Endothelial cell of umbilical vein (primary cell): ENCODE data around the gene VSIG10L2. TPM values are rescaled to one million over a fixed set of nuclear protein-coding genes. Genes with fewer than 3 reads are reported as not detected.

Source experiments
- BruUV-seq: library from RNA; stranded (reverse); fragments of 400-500 nt; replicated peaks from 2 replicates; lab custom pipeline; 2021; lab: Mats Ljungman, UMichigan
- CTCF ChIA-PET: fragments of 300-600, 350-600 bp; sonication (Branson Sonifier 250); formaldehyde crosslinking; loops from one replicate; lab custom pipeline; 2021; ENCODE audit warnings: antibody characterized with exemption, inconsistent platforms; lab: Charles Lee
- POLR2A ChIA-PET: fragments of 300-600, 350-600 bp; sonication (Branson Sonifier 250); formaldehyde crosslinking; loops from one replicate; lab custom pipeline; 2021; ENCODE audit warnings: antibody characterized with exemption, inconsistent platforms; lab: Charles Lee
- DNase-seq: peaks from one replicate; pipeline ENCODE4 v3.0.0-alpha.2; 2011; ENCODE audit warnings: low read depth, low spot score
- FAIRE-seq: peaks from 2 replicates; lab custom pipeline; 2011; peaks lifted over from hg19 to GRCh38; lab: Jason Lieb, UNC
- H2AFZ ChIP-seq: 2 replicates; pipeline ENCODE4 v1.6.0; 2012; ENCODE audit warnings: low read depth, low read length, control low read depth, inconsistent platforms
- H3K27ac ChIP-seq: 2 replicates; pipeline ENCODE4 v1.5.1; 2011; ENCODE audit warnings: low read depth, mild to moderate bottlenecking, control low read depth, low read length, moderate library complexity; ENCODE audit not compliant: insufficient read depth
- H3K27me3 ChIP-seq, 2 experiments: 2 replicates each; pipeline versions ENCODE4 v1.6.0 to v1.6.1; 2011; ENCODE audit warnings: low read length in 2 of 2, mixed read lengths in 1 of 2; ENCODE audit not compliant: control insufficient read depth in 2 of 2, insufficient read depth in 2 of 2
- H3K36me3 ChIP-seq, 2 experiments: 2 replicates in 1 of 2; 3 replicates in 1 of 2; pipeline ENCODE4 v1.5.1; 2011; ENCODE audit warnings: low read length in 2 of 2, mild to moderate bottlenecking in 1 of 2, moderate library complexity in 1 of 2; ENCODE audit not compliant: control insufficient read depth in 2 of 2, insufficient read depth in 2 of 2; ENCODE audit errors: extremely low read depth in 1 of 2
- H3K4me1 ChIP-seq: 3 replicates; pipeline ENCODE4 v1.5.1; 2011; ENCODE audit warnings: mild to moderate bottlenecking, low read length; ENCODE audit not compliant: control insufficient read depth, insufficient read depth; ENCODE audit errors: extremely low read depth
- H3K4me2 ChIP-seq: 2 replicates; pipeline ENCODE4 v1.6.1; 2011; ENCODE audit warnings: low read length, control low read depth, mixed read lengths; ENCODE audit not compliant: insufficient read depth
- H3K4me3 ChIP-seq, 3 experiments: fragments of 200-600 bp in 1 of 3; sonication (generic), shearing (Covaris generic) in 1 of 3; replicated peaks in 1 of 3; 2 replicates each; pipeline ENCODE4 v1.5.1; 2011 to 2016; ENCODE audit warnings: control low read depth in 3 of 3, low read length in 3 of 3, mild to moderate bottlenecking in 2 of 3, inconsistent platforms in 1 of 3, low read depth in 1 of 3, moderate library complexity in 1 of 3; ENCODE audit not compliant: insufficient read depth in 1 of 3
- H3K79me2 ChIP-seq: 2 replicates; pipeline ENCODE4 v1.6.0; 2012; ENCODE audit warnings: low read length, inconsistent platforms; ENCODE audit not compliant: control insufficient read depth, insufficient read depth
- H3K9ac ChIP-seq: replicated peaks from 2 replicates; pipeline ENCODE3; 2011; ENCODE audit warnings: low read length, control low read depth; ENCODE audit not compliant: insufficient read depth; ENCODE audit errors: extremely low read depth
- H3K9me1 ChIP-seq: replicated peaks from 3 replicates; pipeline ENCODE4 v1.6.0; 2011; ENCODE audit warnings: mild to moderate bottlenecking, low read length; ENCODE audit not compliant: control insufficient read depth, insufficient read depth; ENCODE audit errors: extremely low read depth
- H3K9me3 ChIP-seq: replicated peaks from 2 replicates; pipeline ENCODE4 v1.5.1; 2012; ENCODE audit warnings: low read length, inconsistent platforms; ENCODE audit not compliant: control insufficient read depth, insufficient read depth
- H4K20me1 ChIP-seq: replicated peaks from 2 replicates; pipeline ENCODE3; 2011; ENCODE audit warnings: mild to moderate bottlenecking, low read length; ENCODE audit not compliant: control insufficient read depth, insufficient read depth; ENCODE audit errors: extremely low read depth
- EZH2 ChIP-seq: IDR thresholded peaks from 2 replicates; pipeline ENCODE4 v1.6.1; 2012; ENCODE audit warnings: borderline replicate concordance, low read depth, mild to moderate bottlenecking, moderate library complexity, low read length, inconsistent platforms; ENCODE audit not compliant: severe bottlenecking
- FOS ChIP-seq: IDR thresholded peaks from 2 replicates; pipeline ENCODE4 v1.6.1; 2011; ENCODE audit warnings: mild to moderate bottlenecking, low read length, moderate library complexity, borderline replicate concordance; ENCODE audit not compliant: insufficient read depth
- GATA2 ChIP-seq: IDR thresholded peaks from 2 replicates; pipeline ENCODE4 v1.7.0; 2011; ENCODE audit warnings: low read depth, mild to moderate bottlenecking, moderate library complexity, mixed read lengths, low read length; ENCODE audit not compliant: insufficient read length, insufficient read depth
- JUN ChIP-seq: IDR thresholded peaks from 2 replicates; pipeline ENCODE4 v1.6.1; 2011; ENCODE audit warnings: borderline replicate concordance, low read depth; ENCODE audit not compliant: insufficient read length, insufficient read depth
- MYC ChIP-seq: IDR thresholded peaks from one replicate; pipeline ENCODE4 v1.6.1; 2011; ENCODE audit warnings: mild to moderate bottlenecking, low read depth, low read length
- POLR2A ChIP-seq: IDR thresholded peaks from 2 replicates; pipeline ENCODE4 v1.6.1; 2012; ENCODE audit warnings: low read depth, mild to moderate bottlenecking, control low read depth, low read length
- POLR2AphosphoS5 ChIP-seq: IDR thresholded peaks from 2 replicates; pipeline ENCODE4 v1.6.1; 2012; ENCODE audit warnings: low read depth, mild to moderate bottlenecking, control low read depth, low read length, moderate library complexity; ENCODE audit not compliant: insufficient read depth
- dilution Hi-C: fragments of 300-500 bp; cut with MboI; formaldehyde crosslinking; loops from one replicate; pipeline ENCODE4 v1.15.0; 2019; ENCODE audit warnings: low sequenced_read_pairs; ENCODE audit not compliant: extremely low pct_ligation_motif_present
- intact Hi-C: fragments of 100-400 bp; cut with micrococcal nuclease; formaldehyde crosslinking; loops from one replicate; pipeline ENCODE4 v1.10.0; 2022
- polyA plus RNA-seq, 4 experiments: library from polyadenylated mRNA; depleted of rRNA in 3 of 4; stranded (reverse) in 3 of 4; unstranded in 1 of 4; fragments of >200 nt; gene quantifications; 2 replicates each; pipeline versions ENCODE4 v1.2.1 to v1.2.3, GENCODE V29; 2011 to 2012; ENCODE audit warnings: missing spikeins in 1 of 4
- total RNA-seq: library from RNA; stranded (reverse); gene quantifications from 2 replicates; pipeline ENCODE4 v1.2.3, GENCODE V29; 2021
- TF ChIP-seq, protein P1 (sequence below), 2 donors: IDR thresholded peaks; 1 replicate in 1 of 2; 2 replicates in 1 of 2; pipeline ENCODE4 v1.5.1; 2011; ENCODE audit warnings: low read length in 2 of 2, mild to moderate bottlenecking in 2 of 2, moderate library complexity in 2 of 2, control low read depth in 1 of 2, inconsistent platforms in 1 of 2, low read depth in 1 of 2; ENCODE audit not compliant: insufficient read depth in 1 of 2; ENCODE audit errors: extremely low read depth in 1 of 2
- TF ChIP-seq, protein P2 (sequence below): IDR thresholded peaks from 2 replicates; pipeline ENCODE4 v1.6.1; 2011; ENCODE audit not compliant: insufficient read depth, insufficient read length

Gene VSIG10L2
- total and polyA plus RNA-seq, 2 donors (not counting 3 experiments of a cell fraction or from before 2014, with no cell fraction given): not detected

DNA sequence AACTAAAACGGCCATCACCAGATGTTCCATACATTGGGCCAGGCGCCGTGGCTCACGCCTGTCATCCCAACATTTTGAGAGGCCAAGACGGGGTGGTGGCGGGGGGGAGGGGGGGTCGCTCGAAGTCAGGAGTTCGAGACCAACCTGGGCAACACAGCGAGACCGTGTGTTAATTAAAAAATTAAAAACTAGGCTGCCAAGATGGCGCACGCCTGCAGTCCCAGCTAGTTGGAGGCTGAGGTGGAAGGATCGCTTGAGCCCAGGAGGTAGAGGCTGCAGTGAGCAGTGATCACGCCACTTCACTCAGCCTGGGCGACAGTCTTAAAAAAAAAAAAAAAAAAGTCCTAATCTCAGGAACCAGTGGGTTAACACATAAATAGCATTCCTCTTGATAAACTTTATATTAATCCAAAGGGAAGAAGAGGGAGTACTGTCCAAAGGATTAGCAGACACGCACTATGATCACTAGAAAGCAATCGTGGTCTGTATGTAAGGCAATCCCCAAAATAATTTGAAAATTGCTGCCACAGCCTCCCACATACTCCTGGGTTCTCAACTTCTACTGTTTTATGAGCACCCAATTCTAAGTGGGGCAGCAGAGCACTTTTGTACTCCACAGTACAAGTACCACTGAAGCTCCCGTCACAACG lies 43.4 kb upstream of the VSIG10L2 start:
- POLR2A ChIA-PET: interaction anchor here (0.9 kb wide), 1 partner anchor 15 kb away, joined by 5 read pairs; the partner anchor contains the start of gene HYLS1
- CTCF ChIA-PET: interaction anchor here (0.9 to 2.0 kb wide), 5 partner anchors 9 to 292 kb away, joined by 4 to 18 read pairs (median 5); partner anchors contain the start of gene HYLS1
- Histone ChIP-seq H3K79me2 (peaks cover 32% of the 10 kb centered on the region), H3K27me3 (peaks cover 15 to 24% of the 10 kb centered on the region in 2 experiments), H2AFZ (peak overlapping the region; percentile 78), H3K4me2 (peak overlapping the region; percentile 70), H3K27ac (peak overlapping the region; percentile 48), H3K9ac (peak overlapping the region; percentile 81), H3K4me3 (peak overlapping the region; percentile 59 to 88 (median 85)), H3K9me1 (no peaks in the 10 kb centered on the region), H3K4me1 (peaks cover 8% of the 10 kb centered on the region), H3K36me3 (peaks cover 6 to 9% of the 10 kb centered on the region in 2 experiments), H3K9me3 (no peaks in the 10 kb centered on the region), H4K20me1 (no peaks in the 10 kb centered on the region)
- dilution Hi-C loops: no loop called here
- no peak for FAIRE-seq
- TSS peak; percentile 78 for BruUV-seq
- intact Hi-C loops: no loop called here
- no peak for DNase-seq
- no peak for TF ChIP-seq GATA2
- TF ChIP-seq MYC: no peak
- no peak for TF ChIP-seq EZH2
- TF ChIP-seq, protein P1, sequence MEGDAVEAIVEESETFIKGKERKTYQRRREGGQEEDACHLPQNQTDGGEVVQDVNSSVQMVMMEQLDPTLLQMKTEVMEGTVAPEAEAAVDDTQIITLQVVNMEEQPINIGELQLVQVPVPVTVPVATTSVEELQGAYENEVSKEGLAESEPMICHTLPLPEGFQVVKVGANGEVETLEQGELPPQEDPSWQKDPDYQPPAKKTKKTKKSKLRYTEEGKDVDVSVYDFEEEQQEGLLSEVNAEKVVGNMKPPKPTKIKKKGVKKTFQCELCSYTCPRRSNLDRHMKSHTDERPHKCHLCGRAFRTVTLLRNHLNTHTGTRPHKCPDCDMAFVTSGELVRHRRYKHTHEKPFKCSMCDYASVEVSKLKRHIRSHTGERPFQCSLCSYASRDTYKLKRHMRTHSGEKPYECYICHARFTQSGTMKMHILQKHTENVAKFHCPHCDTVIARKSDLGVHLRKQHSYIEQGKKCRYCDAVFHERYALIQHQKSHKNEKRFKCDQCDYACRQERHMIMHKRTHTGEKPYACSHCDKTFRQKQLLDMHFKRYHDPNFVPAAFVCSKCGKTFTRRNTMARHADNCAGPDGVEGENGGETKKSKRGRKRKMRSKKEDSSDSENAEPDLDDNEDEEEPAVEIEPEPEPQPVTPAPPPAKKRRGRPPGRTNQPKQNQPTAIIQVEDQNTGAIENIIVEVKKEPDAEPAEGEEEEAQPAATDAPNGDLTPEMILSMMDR (IDR thresholded peaks at IDR 0.05; ENCODE audit: extremely low read depth in 1 of 2, insufficient read depth in 1 of 2, low read depth in 1 of 2, low read length in 2 of 2): no peak
- TF ChIP-seq POLR2AphosphoS5: no peak
- TF ChIP-seq, protein P2, sequence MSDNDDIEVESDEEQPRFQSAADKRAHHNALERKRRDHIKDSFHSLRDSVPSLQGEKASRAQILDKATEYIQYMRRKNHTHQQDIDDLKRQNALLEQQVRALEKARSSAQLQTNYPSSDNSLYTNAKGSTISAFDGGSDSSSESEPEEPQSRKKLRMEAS: no peak
- TF ChIP-seq POLR2A: no peak
- no peak for TF ChIP-seq FOS
- no peak for TF ChIP-seq JUN
